ENCODE data around the gene PLA2G2D. TPM values are rescaled to one million over a fixed set of nuclear protein-coding genes. Genes with fewer than 3 reads are reported as not detected.

Gene PLA2G2D
- total and polyA plus RNA-seq, 9 of the 15 experiments (the other 6 are each of a cell fraction or from before 2014, with no cell fraction given) = not detected

DNA sequence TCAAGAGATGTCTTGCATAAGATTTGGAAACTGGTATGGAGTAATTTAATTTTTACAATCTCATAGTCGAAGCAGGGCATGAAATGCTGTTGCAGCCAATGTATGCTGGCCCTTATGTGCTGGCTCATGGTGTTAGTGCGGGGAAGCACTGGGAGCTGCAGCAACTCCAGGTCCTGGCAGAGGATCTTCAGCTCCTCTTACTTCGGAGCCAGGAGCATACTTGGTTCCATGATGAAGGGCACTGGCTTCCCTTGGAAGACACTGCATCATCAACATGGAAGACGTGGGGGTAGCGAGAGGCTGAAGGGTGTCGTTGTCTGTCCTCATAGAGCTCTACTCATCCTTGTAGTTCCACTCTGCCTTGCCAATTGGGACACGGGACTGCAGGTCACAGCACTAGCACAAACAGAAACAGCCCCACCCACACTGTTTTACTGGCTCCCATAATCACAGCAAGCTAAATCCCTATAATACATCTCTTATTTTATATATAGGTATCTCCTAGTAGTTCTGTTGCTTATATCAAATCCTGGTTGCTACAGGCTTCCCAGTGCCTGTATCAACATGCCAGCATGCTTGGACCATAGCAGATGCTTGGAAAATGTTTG lies 22.4 kb downstream of the PLA2G2D start:
- no peaks in the 10 kb centered on the region for H3K9me1 ChIP-seq (ENCODE audit: control insufficient read depth, insufficient read depth, low read length)
- no peak for ATAC-seq
- WGBS (ENCODE audit: insufficient coverage, low coverage, missing lambda C conversion rate) = 0% methylated on average over 6 of the region's 7 CpGs
- DNase-seq (ENCODE audit: extremely low read depth in 1 of 4, low spot score in 3 of 4) = no peak
- H3K9ac ChIP-seq (ENCODE audit: insufficient read depth in 1 of 2, low read depth in 2 of 2, low read length in 2 of 2) = no peak overlapping the region
- CTCF ChIA-PET (ENCODE audit: low intra/inter-chr PET ratio) = no interaction called here
- no peaks in the 10 kb centered on the region for H3K9me3 ChIP-seq (replicated peaks; ENCODE audit: control insufficient read depth, insufficient read depth, low read depth, low read length)
- in situ Hi-C loops (cut with MboI) = no loop called here
- H3K4me3 ChIP-seq = no peak overlapping the region
- FAIRE-seq = no peak
- H3K27me3 ChIP-seq (ENCODE audit: control insufficient read depth in 2 of 2, insufficient read depth in 2 of 2, low read length in 2 of 2) = peaks cover 5 to 22% of the 10 kb centered on the region in 2 experiments; a peak in 4 of 5 replicates
- H4K20me1 ChIP-seq (replicated peaks; ENCODE audit: control insufficient read depth, insufficient read depth, low read length) = no peaks in the 10 kb centered on the region
- no peaks in the 10 kb centered on the region for H3K36me3 ChIP-seq (ENCODE audit: control insufficient read depth, insufficient read depth, low read length)
- no peak overlapping the region for H3K27ac ChIP-seq (ENCODE audit: extremely low read depth, low read depth, low read length)
- POLR2A ChIA-PET = no interaction called here
- BruUV-seq (replicated peaks) = no TSS peak
- no peaks in the 10 kb centered on the region for H3K79me2 ChIP-seq (ENCODE audit: control insufficient read depth, insufficient read depth, low read length)
- H3K4me1 ChIP-seq (replicated peaks in 1 of 2; ENCODE audit: control insufficient read depth in 2 of 2, insufficient read depth in 2 of 2, low read length in 2 of 2) = no peaks in the 10 kb centered on the region
- intact Hi-C loops (cut with micrococcal nuclease) = no loop called here
- H2AFZ ChIP-seq (ENCODE audit: low read depth, low read length) = no peak overlapping the region
- H3K4me2 ChIP-seq (ENCODE audit: insufficient read depth, low read length) = no peak overlapping the region
- TF ChIP-seq EGR1 (conservative IDR thresholded peaks at IDR 0.05) (no peak), ZNF696 (CRISPR knock-in tag; conservative IDR thresholded peaks at IDR 0.05) (no peak), RBM15 (IDR thresholded peaks at IDR 0.05; ENCODE audit: insufficient read depth, low read length) (no peak), ZFP36 (IDR thresholded peaks at IDR 0.05; ENCODE audit: low read depth, low read length, partially characterized antibody) (no peak), TCF7 (IDR thresholded peaks at IDR 0.05; ENCODE audit: borderline replicate concordance) (no peak), HNRNPL (IDR thresholded peaks at IDR 0.05; ENCODE audit: low read depth, low read length) (no peak)
- TF ChIP-seq, protein P1, sequence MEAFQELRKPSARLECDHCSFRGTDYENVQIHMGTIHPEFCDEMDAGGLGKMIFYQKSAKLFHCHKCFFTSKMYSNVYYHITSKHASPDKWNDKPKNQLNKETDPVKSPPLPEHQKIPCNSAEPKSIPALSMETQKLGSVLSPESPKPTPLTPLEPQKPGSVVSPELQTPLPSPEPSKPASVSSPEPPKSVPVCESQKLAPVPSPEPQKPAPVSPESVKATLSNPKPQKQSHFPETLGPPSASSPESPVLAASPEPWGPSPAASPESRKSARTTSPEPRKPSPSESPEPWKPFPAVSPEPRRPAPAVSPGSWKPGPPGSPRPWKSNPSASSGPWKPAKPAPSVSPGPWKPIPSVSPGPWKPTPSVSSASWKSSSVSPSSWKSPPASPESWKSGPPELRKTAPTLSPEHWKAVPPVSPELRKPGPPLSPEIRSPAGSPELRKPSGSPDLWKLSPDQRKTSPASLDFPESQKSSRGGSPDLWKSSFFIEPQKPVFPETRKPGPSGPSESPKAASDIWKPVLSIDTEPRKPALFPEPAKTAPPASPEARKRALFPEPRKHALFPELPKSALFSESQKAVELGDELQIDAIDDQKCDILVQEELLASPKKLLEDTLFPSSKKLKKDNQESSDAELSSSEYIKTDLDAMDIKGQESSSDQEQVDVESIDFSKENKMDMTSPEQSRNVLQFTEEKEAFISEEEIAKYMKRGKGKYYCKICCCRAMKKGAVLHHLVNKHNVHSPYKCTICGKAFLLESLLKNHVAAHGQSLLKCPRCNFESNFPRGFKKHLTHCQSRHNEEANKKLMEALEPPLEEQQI (IDR thresholded peaks at IDR 0.05) = no peak
- TF ChIP-seq, protein P2, sequence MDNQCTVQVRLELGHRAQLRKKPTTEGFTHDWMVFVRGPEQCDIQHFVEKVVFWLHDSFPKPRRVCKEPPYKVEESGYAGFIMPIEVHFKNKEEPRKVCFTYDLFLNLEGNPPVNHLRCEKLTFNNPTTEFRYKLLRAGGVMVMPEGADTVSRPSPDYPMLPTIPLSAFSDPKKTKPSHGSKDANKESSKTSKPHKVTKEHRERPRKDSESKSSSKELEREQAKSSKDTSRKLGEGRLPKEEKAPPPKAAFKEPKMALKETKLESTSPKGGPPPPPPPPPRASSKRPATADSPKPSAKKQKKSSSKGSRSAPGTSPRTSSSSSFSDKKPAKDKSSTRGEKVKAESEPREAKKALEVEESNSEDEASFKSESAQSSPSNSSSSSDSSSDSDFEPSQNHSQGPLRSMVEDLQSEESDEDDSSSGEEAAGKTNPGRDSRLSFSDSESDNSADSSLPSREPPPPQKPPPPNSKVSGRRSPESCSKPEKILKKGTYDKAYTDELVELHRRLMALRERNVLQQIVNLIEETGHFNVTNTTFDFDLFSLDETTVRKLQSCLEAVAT (IDR thresholded peaks at IDR 0.05) = no peak
- TF ChIP-seq, protein P3, sequence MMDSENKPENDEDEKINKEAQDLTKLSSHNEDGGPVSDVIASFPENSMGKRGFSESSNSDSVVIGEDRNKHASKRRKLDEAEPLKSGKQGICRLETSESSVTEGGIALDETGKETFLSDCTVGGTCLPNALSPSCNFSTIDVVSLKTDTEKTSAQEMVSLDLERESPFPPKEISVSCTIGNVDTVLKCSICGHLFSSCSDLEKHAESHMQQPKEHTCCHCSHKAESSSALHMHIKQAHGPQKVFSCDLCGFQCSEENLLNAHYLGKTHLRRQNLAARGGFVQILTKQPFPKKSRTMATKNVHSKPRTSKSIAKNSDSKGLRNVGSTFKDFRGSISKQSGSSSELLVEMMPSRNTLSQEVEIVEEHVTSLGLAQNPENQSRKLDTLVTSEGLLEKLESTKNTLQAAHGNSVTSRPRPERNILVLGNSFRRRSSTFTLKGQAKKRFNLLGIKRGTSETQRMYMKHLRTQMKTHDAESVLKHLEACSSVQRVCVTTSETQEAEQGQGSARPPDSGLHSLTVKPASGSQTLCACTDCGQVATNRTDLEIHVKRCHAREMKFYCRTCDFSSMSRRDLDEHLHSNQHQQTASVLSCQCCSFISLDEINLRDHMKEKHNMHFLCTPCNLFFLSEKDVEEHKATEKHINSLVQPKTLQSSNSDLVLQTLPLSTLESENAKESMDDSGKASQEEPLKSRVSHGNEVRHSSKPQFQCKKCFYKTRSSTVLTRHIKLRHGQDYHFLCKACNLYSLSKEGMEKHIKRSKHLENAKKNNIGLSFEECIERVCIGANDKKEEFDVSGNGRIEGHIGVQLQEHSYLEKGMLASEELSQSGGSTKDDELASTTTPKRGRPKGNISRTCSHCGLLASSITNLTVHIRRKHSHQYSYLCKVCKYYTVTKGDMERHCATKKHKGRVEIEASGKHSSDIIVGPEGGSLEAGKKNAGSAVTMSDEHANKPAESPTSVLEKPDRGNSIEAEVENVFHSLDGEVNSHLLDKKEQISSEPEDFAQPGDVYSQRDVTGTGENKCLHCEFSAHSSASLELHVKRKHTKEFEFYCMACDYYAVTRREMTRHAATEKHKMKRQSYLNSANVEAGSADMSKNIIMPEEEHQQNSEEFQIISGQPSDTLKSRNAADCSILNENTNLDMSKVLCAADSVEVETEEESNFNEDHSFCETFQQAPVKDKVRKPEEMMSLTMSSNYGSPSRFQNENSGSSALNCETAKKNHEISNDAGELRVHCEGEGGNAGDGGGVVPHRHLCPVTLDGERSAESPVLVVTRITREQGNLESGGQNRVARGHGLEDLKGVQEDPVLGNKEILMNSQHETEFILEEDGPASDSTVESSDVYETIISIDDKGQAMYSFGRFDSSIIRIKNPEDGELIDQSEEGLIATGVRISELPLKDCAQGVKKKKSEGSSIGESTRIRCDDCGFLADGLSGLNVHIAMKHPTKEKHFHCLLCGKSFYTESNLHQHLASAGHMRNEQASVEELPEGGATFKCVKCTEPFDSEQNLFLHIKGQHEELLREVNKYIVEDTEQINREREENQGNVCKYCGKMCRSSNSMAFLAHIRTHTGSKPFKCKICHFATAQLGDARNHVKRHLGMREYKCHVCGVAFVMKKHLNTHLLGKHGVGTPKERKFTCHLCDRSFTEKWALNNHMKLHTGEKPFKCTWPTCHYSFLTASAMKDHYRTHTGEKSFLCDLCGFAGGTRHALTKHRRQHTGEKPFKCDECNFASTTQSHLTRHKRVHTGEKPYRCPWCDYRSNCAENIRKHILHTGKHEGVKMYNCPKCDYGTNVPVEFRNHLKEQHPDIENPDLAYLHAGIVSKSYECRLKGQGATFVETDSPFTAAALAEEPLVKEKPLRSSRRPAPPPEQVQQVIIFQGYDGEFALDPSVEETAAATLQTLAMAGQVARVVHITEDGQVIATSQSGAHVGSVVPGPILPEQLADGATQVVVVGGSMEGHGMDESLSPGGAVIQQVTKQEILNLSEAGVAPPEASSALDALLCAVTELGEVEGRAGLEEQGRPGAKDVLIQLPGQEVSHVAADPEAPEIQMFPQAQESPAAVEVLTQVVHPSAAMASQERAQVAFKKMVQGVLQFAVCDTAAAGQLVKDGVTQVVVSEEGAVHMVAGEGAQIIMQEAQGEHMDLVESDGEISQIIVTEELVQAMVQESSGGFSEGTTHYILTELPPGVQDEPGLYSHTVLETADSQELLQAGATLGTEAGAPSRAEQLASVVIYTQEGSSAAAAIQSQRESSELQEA (IDR thresholded peaks at IDR 0.05; ENCODE audit: low read depth) = no peak
